GM21786 (cell line): ENCODE data around the gene ZCWPW1.

Experiments
- ATAC-seq: cut with Tn5 transposase; IDR thresholded peaks from one replicate; pipeline ENCODE4 v1.9.1; 2021; ENCODE audit not compliant: unreplicated experiment

The ZCWPW1 gene

DNA sequence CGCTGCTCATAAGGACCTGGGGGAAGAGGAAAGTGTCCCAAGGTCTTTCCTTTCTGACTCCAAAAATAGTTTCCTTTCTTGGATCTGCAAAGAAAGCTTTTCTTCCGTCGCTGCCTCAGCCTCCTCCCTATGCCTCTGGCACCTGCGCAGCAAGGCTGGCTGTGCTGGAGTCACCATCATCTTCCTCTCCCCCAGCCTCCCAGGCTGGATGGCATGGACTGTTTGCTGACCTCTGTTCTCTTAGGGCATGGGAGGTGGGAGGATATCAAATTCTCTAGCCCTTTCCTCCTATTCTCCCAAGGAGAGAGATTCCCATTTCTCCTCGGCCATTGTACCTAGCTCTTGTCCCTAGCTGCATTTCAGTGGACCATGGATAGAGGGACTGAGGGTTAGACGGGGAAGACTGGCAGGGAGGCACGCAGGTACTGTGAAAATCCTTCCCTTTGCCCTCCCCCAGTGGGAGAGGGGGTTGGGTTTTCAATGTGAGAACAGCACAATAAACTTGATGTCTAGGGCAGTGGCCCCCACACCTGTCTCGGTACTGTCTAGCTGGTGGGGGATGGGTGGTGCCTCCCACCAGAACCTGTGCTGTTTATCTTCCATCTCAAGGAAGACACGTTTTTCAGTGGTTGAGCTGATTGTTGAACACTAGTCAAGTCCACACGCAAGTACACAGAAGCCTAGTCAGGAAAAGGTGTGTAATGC, 5.2 kb upstream of the ZCWPW1 start:
- ATAC-seq: no peak

DNA sequence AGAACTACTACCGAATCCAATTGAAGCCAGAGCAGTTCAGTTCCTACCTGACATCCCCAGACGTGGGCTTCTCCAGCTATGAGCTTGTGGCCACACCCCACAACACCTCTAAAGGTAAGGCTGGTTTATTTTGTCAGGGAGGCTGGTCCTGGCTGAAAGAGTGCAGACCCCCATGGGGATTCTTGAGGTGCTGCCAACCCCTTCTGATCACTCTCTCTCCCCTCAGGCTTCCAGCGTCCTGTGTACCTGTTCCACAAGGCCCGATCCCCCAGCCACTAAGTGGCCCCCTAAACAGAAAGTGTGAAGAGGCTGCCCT, 4.7 kb upstream of the ZCWPW1 start:
- ATAC-seq: no peak

DNA sequence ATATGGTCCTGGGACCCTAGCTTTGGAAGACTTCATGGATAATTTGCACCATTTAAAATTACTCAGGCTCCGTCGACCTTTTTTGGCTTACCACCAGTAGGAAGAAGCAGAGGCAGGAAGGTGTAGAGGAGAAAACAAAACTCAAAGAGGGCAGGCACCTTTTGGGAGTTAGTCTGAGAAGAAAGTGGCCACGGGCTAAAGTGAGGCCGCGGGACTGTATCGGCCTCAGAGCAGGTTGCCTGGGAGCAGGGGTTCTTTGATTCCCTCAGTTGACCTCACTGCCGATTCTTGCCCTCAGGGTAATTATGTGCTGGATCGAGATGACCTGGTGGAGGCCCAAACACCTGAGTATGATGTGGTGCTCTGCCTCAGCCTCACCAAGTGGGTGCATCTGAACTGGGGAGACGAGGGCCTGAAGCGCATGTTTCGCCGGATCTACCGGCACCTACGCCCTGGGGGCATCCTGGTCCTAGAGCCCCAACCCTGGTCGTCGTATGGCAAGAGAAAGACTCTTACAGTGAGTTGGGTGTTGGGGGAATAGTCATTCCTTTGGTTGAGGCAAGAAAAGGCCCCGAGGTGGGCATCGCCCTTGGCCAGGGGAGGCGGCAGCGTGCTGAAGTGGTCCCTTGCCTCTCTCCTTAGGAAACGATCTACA, 4.2 kb upstream of the ZCWPW1 start:
- ATAC-seq: no peak

DNA sequence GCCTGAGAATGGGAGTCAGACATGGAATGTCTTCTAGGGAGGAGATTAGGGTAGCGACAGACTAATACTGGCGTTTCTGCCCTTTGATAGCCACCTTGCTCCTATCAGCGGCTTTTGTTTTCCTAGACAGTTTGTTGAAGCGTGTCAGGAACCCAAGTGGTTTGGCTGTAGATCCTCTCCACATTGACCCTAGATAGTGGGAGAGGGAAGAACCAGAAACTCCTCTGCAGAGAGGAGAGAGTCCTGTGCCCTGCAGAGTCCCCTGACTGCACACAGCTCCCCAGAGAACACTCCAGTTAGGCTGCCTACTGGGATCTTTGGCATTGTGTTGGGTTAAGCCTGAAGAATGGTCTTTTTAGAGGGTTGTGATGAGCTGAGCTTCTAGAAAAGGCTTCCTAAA, 3.5 kb upstream of the ZCWPW1 start:
- ATAC-seq: no peak

DNA sequence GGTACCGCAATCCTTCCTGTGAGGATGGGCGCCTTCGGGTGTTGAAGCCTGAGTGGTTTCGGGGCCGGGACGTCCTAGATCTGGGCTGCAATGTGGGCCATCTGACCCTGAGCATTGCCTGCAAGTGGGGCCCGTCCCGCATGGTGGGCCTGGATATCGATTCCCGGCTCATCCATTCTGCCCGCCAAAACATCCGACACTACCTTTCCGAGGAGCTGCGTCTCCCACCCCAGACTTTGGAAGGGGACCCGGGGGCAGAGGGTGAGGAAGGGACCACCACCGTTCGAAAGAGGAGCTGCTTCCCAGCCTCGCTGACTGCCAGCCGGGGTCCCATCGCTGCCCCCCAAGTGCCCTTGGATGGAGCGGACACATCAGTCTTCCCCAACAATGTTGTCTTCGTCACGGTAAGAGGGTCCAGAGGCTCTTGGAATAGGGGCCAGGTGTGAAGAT, 2.8 kb upstream of the ZCWPW1 start:
- no peak for ATAC-seq

DNA sequence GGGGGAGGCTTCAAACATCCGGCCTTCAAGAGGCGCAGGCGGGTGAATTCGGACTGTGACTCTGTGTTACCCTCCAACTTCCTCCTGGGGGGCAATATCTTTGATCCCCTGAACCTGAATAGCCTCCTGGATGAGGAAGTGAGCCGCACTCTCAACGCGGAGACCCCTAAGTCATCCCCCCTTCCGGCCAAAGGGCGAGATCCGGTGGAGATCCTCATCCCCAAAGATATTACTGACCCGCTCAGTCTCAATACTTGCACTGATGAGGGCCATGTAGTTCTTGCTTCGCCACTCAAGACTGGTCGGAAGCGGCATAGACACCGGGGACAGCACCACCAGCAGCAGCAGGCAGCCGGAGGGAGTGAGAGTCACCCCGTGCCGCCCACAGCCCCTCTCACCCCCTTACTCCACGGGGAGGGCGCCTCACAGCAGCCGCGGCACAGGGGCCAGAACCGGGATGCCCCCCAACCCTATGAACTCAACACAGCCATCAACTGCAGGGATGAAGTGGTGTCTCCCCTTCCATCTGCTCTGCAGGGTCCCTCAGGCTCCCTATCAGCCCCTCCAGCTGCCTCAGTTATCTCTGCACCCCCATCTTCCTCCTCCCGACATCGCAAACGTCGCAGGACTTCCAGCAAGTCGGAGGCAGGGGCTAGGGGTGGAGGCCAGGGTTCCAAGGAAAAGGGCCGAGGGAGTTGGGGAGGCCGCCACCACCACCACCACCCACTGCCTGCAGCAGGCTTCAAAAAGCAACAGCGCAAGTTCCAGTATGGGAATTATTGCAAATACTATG, 2.2 kb upstream of the ZCWPW1 start:
- ATAC-seq: no peak

DNA sequence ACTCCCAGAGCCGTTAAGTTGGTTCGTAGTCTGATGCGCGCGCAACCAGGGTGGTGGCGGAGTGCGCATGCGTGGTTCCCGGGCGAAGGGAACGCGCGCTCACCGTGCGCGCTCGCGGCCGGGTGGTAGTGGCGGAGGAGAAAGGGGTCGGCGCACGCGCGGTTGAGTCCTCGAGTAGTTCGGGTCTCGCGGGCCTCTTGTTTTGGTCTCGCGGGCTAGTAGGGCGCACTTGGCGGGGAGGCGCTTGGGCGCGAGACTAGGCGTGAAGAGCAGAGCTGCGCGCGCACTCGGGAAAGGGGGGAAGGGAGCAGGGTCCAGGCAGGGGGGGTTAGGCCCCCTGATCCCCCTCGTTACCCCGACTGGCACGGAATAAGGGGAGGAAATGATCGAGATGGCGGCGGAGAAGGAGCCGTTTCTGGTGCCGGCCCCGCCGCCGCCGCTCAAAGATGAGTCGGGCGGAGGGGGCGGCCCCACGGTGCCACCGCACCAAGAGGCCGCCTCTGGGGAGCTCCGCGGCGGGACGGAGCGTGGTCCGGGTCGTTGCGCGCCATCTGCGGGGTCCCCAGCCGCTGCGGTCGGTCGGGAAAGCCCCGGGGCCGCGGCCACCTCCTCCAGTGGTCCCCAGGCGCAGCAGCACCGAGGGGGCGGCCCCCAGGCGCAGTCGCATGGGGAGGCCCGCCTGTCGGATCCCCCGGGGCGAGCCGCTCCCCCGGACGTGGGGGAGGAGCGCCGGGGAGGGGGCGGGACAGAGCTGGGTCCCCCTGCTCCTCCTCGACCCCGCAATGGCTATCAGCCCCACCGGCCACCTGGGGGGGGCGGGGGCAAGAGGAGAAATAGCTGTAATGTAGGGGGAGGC, 1.4 kb upstream of the ZCWPW1 start, which contains the start of gene MEPCE:
Gene MEPCE (plus strand): TSS at position 195 of the 856 bp plus-strand sequence. CDS start 188 bp downstream, at position 383.
- peak; percentile 33 for ATAC-seq

DNA sequence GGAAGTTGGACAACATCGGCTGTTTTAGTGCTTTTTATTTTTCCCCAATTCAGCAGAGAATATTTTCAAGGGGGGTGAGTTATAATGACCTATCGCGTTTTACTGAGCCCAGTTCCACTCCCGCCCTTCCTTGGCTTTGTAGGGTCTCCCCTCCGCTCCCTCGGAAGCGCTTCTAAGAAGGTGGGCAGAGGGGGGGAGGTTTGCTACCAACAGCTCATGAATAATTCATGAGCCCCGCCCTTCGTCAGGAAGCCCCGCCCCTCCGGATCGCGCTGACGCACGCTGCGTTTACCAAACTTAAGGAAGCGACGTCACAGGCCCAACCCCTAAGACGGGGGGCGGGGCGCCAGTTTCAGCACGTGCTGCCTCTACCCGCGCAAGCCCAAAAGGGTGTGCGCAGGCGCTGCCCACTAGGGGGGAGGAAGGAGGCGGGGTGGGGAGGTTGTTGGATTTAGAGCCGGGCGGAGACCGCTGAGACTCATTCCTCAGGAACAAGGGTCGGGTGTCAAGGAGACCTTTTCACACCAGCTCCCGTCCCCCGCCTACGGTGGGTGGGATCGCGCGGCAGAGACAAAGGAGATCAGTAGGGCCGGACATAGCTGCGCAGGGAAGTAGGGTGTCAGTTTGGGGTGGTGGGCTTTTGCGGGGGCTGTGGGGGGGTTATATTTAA, 599 bp upstream of the ZCWPW1 start:
- peak; percentile 35 for ATAC-seq

DNA sequence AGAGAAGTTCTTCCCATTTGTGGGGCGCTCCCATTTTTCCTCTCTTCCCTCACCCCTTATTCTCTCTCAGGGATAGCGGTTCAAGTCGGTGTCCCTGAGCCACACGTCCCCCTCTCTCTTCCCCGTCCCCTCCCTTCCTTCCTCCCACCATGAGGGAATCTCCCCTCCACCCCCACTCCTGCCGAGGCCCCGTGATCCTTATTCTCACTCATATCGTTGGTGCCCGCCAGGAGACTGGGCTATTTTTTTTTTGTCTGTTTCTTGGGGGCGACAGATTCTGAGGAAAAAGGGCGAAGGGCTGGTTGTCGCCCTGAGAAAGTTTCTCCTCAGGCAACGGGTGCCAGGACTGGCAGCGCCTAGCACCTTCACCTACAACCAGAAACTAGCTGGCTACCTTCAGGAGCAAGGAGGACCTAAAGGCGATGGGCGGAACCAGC, 723 bp downstream of the ZCWPW1 start:
- no peak for ATAC-seq

DNA sequence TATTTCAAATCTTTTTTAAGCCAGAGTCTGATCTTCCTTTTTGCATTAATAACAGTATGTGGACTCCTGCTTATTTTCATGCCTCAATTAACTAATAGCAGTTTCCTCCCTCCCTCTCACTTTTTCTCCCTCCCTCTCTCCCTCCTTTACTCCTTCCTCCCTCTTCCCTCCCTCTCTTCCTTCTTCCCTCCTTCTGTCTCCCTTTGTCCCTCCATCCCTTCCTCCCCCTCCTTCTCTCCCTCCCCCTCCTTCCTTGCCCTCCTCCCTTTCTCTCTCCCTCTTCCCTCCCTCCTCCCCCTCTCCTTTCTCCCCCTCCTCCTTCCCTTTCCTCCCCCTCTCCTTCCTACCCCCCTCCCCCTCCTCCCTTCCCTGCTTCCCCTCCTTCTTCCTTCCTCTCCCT, 2.0 kb downstream of the ZCWPW1 start:
- no peak for ATAC-seq

DNA sequence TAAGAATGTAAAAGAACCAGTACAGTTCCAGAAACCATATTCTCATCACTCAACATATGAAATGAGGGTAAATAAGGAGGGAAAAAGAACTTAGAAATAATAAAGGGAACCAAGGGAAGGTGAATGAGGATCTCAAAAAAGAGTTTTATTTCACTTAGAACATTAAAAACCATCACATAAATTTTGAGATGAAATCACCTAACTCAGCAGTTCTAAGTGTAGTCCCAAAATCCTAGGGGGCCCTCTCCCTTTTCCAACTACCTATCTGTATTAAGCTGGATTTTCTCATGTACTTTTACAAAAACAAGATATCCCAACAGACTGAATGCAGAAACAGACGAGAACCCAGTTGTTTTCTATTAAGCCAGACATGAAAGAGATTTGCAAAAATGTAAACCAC, 3.2 kb downstream of the ZCWPW1 start:
- ATAC-seq: no peak

DNA sequence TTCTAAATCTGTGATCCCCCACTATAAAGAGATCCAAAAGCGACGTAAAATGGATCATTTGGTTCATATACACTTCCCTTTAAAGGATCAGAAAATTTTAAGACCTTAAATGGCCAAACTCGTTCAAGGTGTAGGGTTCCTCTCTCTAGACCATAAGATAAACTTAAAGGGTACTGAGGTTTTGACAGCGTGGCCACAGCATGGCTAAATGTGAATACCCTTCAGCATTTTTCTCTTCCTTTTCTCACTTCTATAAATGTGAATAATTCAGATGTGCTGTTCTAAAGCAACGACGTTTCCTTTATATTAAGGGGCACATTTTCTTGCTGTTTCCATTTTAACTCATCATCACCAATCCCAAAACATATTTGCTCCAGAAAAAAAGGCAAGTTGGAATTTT, 5.2 kb downstream of the ZCWPW1 start:
- no peak for ATAC-seq

DNA sequence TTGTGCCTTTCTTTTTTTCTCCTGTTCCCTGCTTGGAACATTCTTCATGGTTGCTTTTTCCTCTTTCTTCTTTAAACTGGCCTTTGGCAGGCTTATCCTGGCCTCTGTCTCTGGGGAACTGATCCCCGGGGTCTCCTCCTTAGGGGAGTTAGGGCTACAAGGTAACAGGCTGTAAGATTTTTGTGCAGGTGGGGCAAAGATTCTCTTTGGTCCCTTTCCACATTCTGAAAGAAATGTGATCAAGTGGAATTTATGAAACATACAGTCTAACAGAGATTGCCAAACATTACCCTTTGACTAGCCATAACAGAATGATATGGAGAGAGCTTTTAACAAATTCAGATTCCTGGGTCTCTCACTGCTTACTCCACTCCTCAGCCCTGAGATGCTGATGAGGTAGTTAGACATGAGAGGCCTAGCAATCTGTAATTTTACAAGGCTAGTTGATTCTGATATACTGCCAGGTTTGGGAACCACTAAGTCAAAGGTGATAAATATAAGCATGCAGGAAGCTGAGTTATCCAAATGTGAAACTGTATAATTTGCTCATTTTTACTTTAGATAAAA, 8.8 kb downstream of the ZCWPW1 start:
- no peak for ATAC-seq

DNA sequence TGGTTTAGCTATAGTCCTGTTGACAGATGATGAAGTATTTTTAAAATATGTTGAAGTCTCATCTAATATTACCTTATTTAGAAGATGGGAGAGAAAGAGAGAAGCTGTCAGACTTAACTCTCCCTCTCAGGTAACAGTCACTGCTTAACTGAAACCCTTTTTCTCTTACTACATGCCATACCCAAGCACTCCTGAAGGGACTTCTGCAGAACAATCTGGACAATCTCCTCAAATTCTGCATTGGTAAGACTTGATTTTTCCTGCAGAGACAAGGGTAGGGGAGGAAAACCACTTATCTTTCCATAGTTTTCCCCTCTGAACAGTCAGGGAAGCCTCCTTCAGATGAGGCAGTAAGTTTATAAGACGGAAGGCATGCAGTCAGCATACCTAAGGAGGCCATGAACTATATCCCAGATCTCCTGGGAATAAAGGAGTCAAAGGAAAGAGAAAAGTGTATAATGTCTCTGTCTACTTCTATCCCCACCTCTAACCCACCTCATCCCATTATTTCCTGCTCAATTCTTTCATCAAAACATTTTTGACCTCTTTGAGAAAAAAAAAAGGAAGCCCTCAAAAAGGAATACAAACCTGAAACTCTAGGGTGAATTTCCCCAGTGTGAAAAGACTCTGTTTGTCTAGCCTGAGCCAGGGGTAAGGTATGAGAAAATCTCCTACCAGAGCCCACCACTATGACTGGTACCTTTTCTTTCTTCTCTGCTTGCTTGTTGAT, 9.4 kb downstream of the ZCWPW1 start:
- ATAC-seq: no peak

DNA sequence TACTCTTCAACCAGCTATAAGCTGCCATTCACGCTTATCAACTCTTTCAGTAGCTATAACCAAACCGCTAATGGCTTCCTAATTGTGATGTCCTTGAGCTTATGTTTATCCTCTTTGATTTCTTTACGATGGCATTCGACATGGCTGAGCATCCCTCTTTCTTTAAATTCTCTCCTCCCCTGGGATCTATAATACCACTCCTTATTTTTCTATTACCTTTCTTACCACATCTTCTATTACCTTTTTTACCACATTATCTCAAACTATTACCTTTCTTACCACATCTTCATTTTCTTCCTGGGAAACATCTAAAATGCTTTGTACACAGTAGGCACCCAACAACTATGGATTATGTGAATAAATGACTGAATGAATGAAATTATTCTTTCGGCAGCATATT, 13.1 kb downstream of the ZCWPW1 start:
- no peak for ATAC-seq

DNA sequence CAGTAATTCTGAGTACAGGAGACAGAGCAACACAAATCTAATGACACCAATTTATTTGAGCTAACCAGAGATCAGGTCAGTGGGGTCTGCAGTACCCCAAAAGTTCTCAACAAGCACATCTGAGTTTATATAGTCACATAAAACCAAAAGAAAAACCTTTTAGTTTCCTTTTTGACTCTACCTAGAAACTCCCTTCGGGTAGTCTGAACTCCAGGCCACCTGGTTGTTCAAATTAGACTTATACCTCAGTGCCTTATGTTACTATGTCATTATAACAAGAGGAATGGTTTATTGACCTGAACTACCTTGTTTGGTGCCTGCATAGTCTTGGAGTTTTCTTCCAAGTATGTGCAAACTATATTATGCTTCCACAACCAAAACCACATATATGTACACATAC, 14.6 kb downstream of the ZCWPW1 start:
- no peak for ATAC-seq

DNA sequence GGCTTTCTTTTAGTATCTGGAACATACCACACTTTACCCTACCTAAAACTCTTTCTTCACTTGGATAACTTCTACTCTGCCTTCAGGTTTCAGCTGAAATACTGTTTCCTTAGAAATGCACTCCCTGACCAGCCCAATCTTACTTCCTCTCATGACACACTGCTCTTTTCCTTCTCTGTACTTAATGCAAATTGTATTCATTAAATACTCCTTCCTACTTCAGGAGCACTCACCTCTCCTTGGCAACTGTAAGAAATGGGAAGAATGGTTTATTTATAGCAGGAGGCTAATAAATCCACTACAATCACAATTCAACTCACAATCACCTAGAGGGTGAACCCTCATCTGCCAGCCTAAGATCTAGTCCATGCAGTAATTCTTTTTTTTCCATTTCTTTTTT, 15.2 kb downstream of the ZCWPW1 start:
- no peak for ATAC-seq

DNA sequence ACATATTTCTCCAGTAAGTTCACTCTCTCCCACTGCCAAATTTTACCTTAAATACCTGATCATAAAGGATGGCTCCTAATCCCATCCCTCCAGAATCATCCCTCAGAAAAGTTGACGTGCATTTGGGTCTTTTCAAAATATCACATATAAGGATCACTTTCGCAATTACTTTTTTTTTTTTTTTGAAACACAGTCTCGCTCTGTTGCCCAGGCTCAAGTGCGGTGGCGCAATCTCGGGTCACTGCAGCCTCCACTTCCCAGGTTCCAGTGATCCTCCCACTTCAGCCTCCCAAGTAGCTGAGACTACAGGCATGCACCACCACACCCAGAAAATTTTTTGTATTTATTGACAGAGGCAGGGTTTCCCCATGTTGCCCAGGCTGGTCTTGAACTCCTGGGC, 17.4 kb downstream of the ZCWPW1 start:
- no peak for ATAC-seq
